IMR-90 (cell line): ENCODE results near the gene ZNF284. TPM values are rescaled to one million over a fixed set of nuclear protein-coding genes. Genes with fewer than 3 reads are reported as not detected.

Experiments used
- ATAC-seq: fragments of 200-7000 bp; cut with Tn5 transposase; 2 replicates; pipeline ENCODE4 v1.9.1; 2020; ENCODE audit warnings: low read depth, mild to moderate bottlenecking, moderate library complexity
- BruUV-seq: library from RNA; stranded (reverse); fragments of 400-500 nt; replicated peaks from 2 replicates; lab custom pipeline; 2021; lab: Mats Ljungman, UMichigan
- CTCF ChIA-PET: fragments of 300-600 bp; formaldehyde crosslinking; extraction: SDS; loops from one replicate; lab custom pipeline; 2021; ENCODE audit warnings: antibody characterized with exemption; lab: Yijun Ruan, JAX
- POLR2A ChIA-PET: fragments of 300-600 bp; sonication (Branson Sonifier 250); formaldehyde crosslinking; loops from one replicate; lab custom pipeline; 2022; ENCODE audit warnings: antibody characterized with exemption; ENCODE audit not compliant: unreplicated experiment; lab: Charles Lee
- DNase-seq: peaks from one replicate; pipeline ENCODE4 v3.0.0; 2013
- H2AFZ ChIP-seq: replicated peaks from 2 replicates; pipeline ENCODE3; 2013; ENCODE audit warnings: low read length, mild to moderate bottlenecking; ENCODE audit not compliant: poor library complexity
- H2AK5ac ChIP-seq: 2 replicates; pipeline ENCODE4 v1.6.1; 2013; ENCODE audit warnings: low read depth, low read length, inconsistent platforms
- H2AK9ac ChIP-seq: replicated peaks from 2 replicates; pipeline ENCODE3; 2013; ENCODE audit warnings: mild to moderate bottlenecking, low read depth, low read length, moderate library complexity; ENCODE audit not compliant: poor library complexity
- H2BK120ac ChIP-seq: 2 replicates; pipeline ENCODE4 v1.6.1; 2013; ENCODE audit warnings: low read depth, low read length, inconsistent platforms
- H2BK15ac ChIP-seq: 3 replicates; pipeline ENCODE4 v1.6.1; 2013; ENCODE audit warnings: low read depth, low read length, inconsistent platforms
- H2BK20ac ChIP-seq: 2 replicates; pipeline ENCODE4 v1.6.1; 2013; ENCODE audit warnings: low read depth, mild to moderate bottlenecking, inconsistent platforms, low read length, moderate library complexity
- H2BK5ac ChIP-seq: 2 replicates; pipeline ENCODE4 v1.6.1; 2013; ENCODE audit warnings: mild to moderate bottlenecking, low read depth, low read length, inconsistent platforms; ENCODE audit not compliant: poor library complexity, severe bottlenecking
- H3K14ac ChIP-seq: replicated peaks from 2 replicates; pipeline ENCODE4 v1.6.1; 2013; ENCODE audit warnings: low read depth, low read length, inconsistent platforms
- H3K18ac ChIP-seq: 2 replicates; pipeline ENCODE4 v1.6.1; 2013; ENCODE audit warnings: low read depth, low read length, control low read depth
- H3K23ac ChIP-seq: 2 replicates; pipeline ENCODE4 v1.6.1; 2013; ENCODE audit warnings: low read depth, low read length, inconsistent platforms
- H3K27ac ChIP-seq: 2 replicates; pipeline ENCODE4 v1.5.1; 2013; ENCODE audit warnings: mild to moderate bottlenecking, control low read depth, low read length; ENCODE audit not compliant: insufficient read depth
- H3K27me3 ChIP-seq: 2 replicates; pipeline ENCODE4 v1.6.1; 2013; ENCODE audit warnings: low read length; ENCODE audit not compliant: control insufficient read depth, insufficient read depth
- H3K36me3 ChIP-seq: 2 replicates; pipeline ENCODE4 v1.6.1; 2013; ENCODE audit warnings: low read length, mixed read lengths; ENCODE audit not compliant: control insufficient read depth, insufficient read depth
- H3K4ac ChIP-seq: 2 replicates; pipeline ENCODE4 v1.6.1; 2013; ENCODE audit warnings: low read depth, low read length, inconsistent platforms
- H3K4me1 ChIP-seq: 2 replicates; pipeline ENCODE4 v1.6.1; 2013; ENCODE audit warnings: low read length, mixed read lengths; ENCODE audit not compliant: control insufficient read depth, insufficient read depth
- H3K4me2 ChIP-seq: 2 replicates; pipeline ENCODE4 v1.6.1; 2013; ENCODE audit warnings: low read depth, mild to moderate bottlenecking, control low read depth, low read length, moderate library complexity
- H3K4me3 ChIP-seq: 2 replicates; pipeline ENCODE4 v1.5.1; 2013; ENCODE audit warnings: low read depth, mild to moderate bottlenecking, control low read depth, low read length, moderate library complexity; ENCODE audit not compliant: insufficient read depth
- H3K56ac ChIP-seq: 2 replicates; pipeline ENCODE4 v1.6.1; 2013; ENCODE audit warnings: low read length, inconsistent platforms; ENCODE audit not compliant: insufficient read depth; ENCODE audit errors: extremely low read depth
- H3K79me1 ChIP-seq, 2 experiments: 2 replicates each; pipeline ENCODE4 v1.6.1; 2013; ENCODE audit warnings: low read length in 2 of 2, inconsistent platforms in 1 of 2, low read depth in 1 of 2
- H3K9ac ChIP-seq: 2 replicates; pipeline ENCODE4 v1.6.1; 2013; ENCODE audit warnings: low read depth, low read length, control low read depth
- H3K9me1 ChIP-seq: 2 replicates; pipeline ENCODE4 v1.6.1; 2013; ENCODE audit warnings: low read length, inconsistent platforms; ENCODE audit not compliant: insufficient read depth
- H3K9me3 ChIP-seq: 2 replicates; pipeline ENCODE4 v1.6.1; 2013; ENCODE audit warnings: low read length; ENCODE audit not compliant: control insufficient read depth, insufficient read depth
- H4K20me1 ChIP-seq: 2 replicates; pipeline ENCODE4 v1.6.1; 2013; ENCODE audit warnings: low read length, inconsistent platforms; ENCODE audit not compliant: insufficient read depth
- H4K5ac ChIP-seq: 2 replicates; pipeline ENCODE4 v1.6.1; 2013; ENCODE audit warnings: mild to moderate bottlenecking, low read depth, low read length, control low read depth
- H4K8ac ChIP-seq, 2 experiments: 2 replicates each; pipeline ENCODE4 v1.6.1; 2013; ENCODE audit warnings: low read depth in 2 of 2, low read length in 2 of 2, control low read depth in 1 of 2, inconsistent platforms in 1 of 2
- H4K91ac ChIP-seq: 2 replicates; pipeline ENCODE4 v1.6.1; 2013; ENCODE audit warnings: low read depth, low read length, inconsistent platforms; ENCODE audit not compliant: insufficient read depth
- BHLHE40 ChIP-seq: fragments of 150-350 bp; IDR thresholded peaks from 2 replicates; pipeline ENCODE4 v1.6.1; 2016; ENCODE audit warnings: mild to moderate bottlenecking, low read depth, low read length
- CEBPB ChIP-seq: IDR thresholded peaks from 2 replicates; pipeline ENCODE4 v1.6.1; 2012; ENCODE audit warnings: low read depth, low read length, improper control_type of control experiment
- CHD1 ChIP-seq: IDR thresholded peaks from 2 replicates; pipeline ENCODE4 v1.6.1; 2012; ENCODE audit warnings: low read depth, low read length, improper control_type of control experiment
- FOS ChIP-seq: fragments of 150-350 bp; IDR thresholded peaks from 2 replicates; pipeline ENCODE4 v1.6.1; 2016; ENCODE audit warnings: low read depth, low read length
- MAFK ChIP-seq: IDR thresholded peaks from 2 replicates; pipeline ENCODE4 v1.6.1; 2012; ENCODE audit warnings: low read depth, low read length, improper control_type of control experiment
- MAZ ChIP-seq: IDR thresholded peaks from 2 replicates; pipeline ENCODE4 v1.6.1; 2012; ENCODE audit warnings: low read depth, mild to moderate bottlenecking, low read length, improper control_type of control experiment, moderate library complexity, borderline replicate concordance
- MXI1 ChIP-seq: IDR thresholded peaks from 2 replicates; pipeline ENCODE4 v1.6.1; 2012; ENCODE audit warnings: low read depth, mild to moderate bottlenecking, low read length, moderate library complexity, borderline replicate concordance
- NFE2L2 ChIP-seq: fragments of 150-350 bp; IDR thresholded peaks from 2 replicates; pipeline ENCODE4 v1.6.1; 2016; ENCODE audit warnings: low read depth, mild to moderate bottlenecking, low read length
- POLR2A ChIP-seq: IDR thresholded peaks from 2 replicates; pipeline ENCODE4 v1.6.1; 2012; ENCODE audit warnings: mild to moderate bottlenecking, low read depth, low read length
- RAD21 ChIP-seq: IDR thresholded peaks from 2 replicates; pipeline ENCODE4 v1.6.1; 2012; ENCODE audit warnings: low read length, improper control_type of control experiment
- RCOR1 ChIP-seq: IDR thresholded peaks from 2 replicates; pipeline ENCODE4 v1.6.1; 2012; ENCODE audit warnings: mild to moderate bottlenecking, low read length, improper control_type of control experiment; ENCODE audit not compliant: insufficient replicate concordance
- RFX5 ChIP-seq: IDR thresholded peaks from 2 replicates; pipeline ENCODE4 v1.8.0; 2012; ENCODE audit warnings: low read depth, mild to moderate bottlenecking, low read length, moderate library complexity
- SMC3 ChIP-seq: fragments of 150-350 bp; IDR thresholded peaks from 2 replicates; pipeline ENCODE4 v1.6.1; 2016; ENCODE audit warnings: low read depth, mild to moderate bottlenecking, antibody characterized with exemption, low read length, moderate library complexity
- WGBS, 2 experiments: methylation state at CpG; one replicate each; pipeline versions ENCODE4 v1.1.5 to v1.1.7; 2013; ENCODE audit warnings: missing lambda C conversion rate in 2 of 2; ENCODE audit not compliant: insufficient read length in 1 of 2; ENCODE audit errors: extremely low coverage in 2 of 2; 5-methylcytosine and 5-hydroxymethylcytosine counted together
- dilution Hi-C: fragments of 300-500 bp; cut with HindIII; formaldehyde crosslinking; loops from one replicate; pipeline ENCODE4 v1.14.3; 2018; ENCODE audit warnings: low sequenced_read_pairs; ENCODE audit not compliant: unreplicated experiment
- in situ Hi-C: fragments of 300-500 bp; cut with MboI; formaldehyde crosslinking; loops from 3 replicates; pipeline ENCODE4 v1.14.3; 2019; ENCODE audit warnings: low sequenced_read_pairs, inconsistent platforms, mixed read lengths
- intact Hi-C: fragments of 100-400 bp; cut with micrococcal nuclease; formaldehyde crosslinking; loops from 2 replicates; pipeline ENCODE4 v1.10.0; 2022
- polyA plus RNA-seq, 3 experiments: library from polyadenylated mRNA; depleted of rRNA; stranded (reverse); fragments of >200 nt; gene quantifications; 2 replicates each; pipeline ENCODE4 v1.2.3, GENCODE V29; 2012; ENCODE audit warnings: low replicate concordance in 1 of 3
- total RNA-seq: library from RNA; depleted of rRNA; stranded (reverse); fragments of >200 nt; gene quantifications from 2 replicates; pipeline ENCODE4 v1.2.3, GENCODE V29; 2012
- TF ChIP-seq, protein P1 (sequence below): fragments of 150-350 bp; IDR thresholded peaks from 2 replicates; pipeline ENCODE4 v1.6.1; 2017; ENCODE audit warnings: mild to moderate bottlenecking, antibody characterized with exemption, low read length, low read depth
- TF ChIP-seq, protein P2 (sequence below): fragments of 150-350 bp; IDR thresholded peaks from 2 replicates; pipeline ENCODE4 v1.6.1; 2016; ENCODE audit warnings: low read depth, mild to moderate bottlenecking, low read length, moderate library complexity, borderline replicate concordance
- TF ChIP-seq, protein P3 (sequence below): conservative IDR thresholded peaks from 2 replicates; pipeline ENCODE4 v1.5.1; 2012; ENCODE audit warnings: mild to moderate bottlenecking, low read depth, low read length, improper control_type of control experiment

ZNF284 gene
- total and polyA plus RNA-seq, 2 of the 4 experiments (the other 2 are of a cell fraction): 1.2 to 4.1 TPM

DNA sequence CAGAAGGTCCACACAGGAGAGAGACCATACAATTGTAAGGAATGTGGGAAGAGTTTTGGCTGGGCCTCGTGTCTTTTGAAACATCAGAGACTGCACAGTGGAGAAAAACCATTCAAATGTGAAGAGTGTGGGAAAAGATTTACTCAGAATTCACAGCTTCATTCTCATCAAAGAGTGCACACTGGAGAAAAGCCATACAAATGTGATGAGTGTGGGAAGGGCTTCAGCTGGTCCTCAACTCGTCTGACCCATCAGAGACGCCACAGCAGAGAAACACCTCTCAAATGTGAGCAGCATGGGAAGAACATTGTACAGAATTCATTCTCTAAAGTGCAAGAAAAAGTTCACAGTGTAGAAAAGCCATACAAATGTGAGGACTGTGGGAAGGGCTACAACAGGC is 35.8 kb downstream of the ZNF284 start:
- Histone ChIP-seq H3K4me3 (no peak overlapping the region), H2AFZ (no peak overlapping the region), H4K20me1 (no peaks in the 10 kb centered on the region), H2BK5ac (no peak overlapping the region), H3K27me3 (no peaks in the 10 kb centered on the region), H3K9me1 (no peaks in the 10 kb centered on the region), H3K9me3 (peaks cover 35% of the 10 kb centered on the region), H2BK15ac (no peak overlapping the region), H3K23ac (no peak overlapping the region), H3K79me1 (peaks cover 7 to 8% of the 10 kb centered on the region in 2 experiments; a peak in 2 of 4 replicates), H4K5ac (no peak overlapping the region), H2BK120ac (no peak overlapping the region), H3K36me3 (peaks cover 34% of the 10 kb centered on the region), H3K9ac (no peak overlapping the region), H2AK9ac (no peak overlapping the region), H2AK5ac (no peak overlapping the region), H3K4me1 (no peaks in the 10 kb centered on the region), H3K27ac (no peak overlapping the region), H3K4me2 (no peak overlapping the region), H4K91ac (no peak overlapping the region), H3K14ac (no peak overlapping the region), H4K8ac (no peak overlapping the region), H3K18ac (no peak overlapping the region), H3K56ac (no peak overlapping the region), H2BK20ac (no peak overlapping the region), H3K4ac (no peak overlapping the region)
- WGBS, 2 experiments: 100% methylated on average over 1 of the region's 3 CpGs; no CpG with 5 or more reads in 1 of the 2 experiments
- ChIA-PET CTCF (no interaction called here), POLR2A (no interaction called here)
- no peak for DNase-seq
- no TSS peak for BruUV-seq
- no peak for TF ChIP-seq RCOR1
- TF ChIP-seq MAFK: no peak
- TF ChIP-seq, protein P1, sequence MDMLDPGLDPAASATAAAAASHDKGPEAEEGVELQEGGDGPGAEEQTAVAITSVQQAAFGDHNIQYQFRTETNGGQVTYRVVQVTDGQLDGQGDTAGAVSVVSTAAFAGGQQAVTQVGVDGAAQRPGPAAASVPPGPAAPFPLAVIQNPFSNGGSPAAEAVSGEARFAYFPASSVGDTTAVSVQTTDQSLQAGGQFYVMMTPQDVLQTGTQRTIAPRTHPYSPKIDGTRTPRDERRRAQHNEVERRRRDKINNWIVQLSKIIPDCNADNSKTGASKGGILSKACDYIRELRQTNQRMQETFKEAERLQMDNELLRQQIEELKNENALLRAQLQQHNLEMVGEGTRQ: no peak
- TF ChIP-seq, protein P2, sequence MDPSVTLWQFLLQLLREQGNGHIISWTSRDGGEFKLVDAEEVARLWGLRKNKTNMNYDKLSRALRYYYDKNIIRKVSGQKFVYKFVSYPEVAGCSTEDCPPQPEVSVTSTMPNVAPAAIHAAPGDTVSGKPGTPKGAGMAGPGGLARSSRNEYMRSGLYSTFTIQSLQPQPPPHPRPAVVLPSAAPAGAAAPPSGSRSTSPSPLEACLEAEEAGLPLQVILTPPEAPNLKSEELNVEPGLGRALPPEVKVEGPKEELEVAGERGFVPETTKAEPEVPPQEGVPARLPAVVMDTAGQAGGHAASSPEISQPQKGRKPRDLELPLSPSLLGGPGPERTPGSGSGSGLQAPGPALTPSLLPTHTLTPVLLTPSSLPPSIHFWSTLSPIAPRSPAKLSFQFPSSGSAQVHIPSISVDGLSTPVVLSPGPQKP: no peak
- TF ChIP-seq MAZ: no peak
- no peak for TF ChIP-seq RFX5
- TF ChIP-seq BHLHE40: no peak
- TF ChIP-seq POLR2A: no peak
- TF ChIP-seq, protein P3, sequence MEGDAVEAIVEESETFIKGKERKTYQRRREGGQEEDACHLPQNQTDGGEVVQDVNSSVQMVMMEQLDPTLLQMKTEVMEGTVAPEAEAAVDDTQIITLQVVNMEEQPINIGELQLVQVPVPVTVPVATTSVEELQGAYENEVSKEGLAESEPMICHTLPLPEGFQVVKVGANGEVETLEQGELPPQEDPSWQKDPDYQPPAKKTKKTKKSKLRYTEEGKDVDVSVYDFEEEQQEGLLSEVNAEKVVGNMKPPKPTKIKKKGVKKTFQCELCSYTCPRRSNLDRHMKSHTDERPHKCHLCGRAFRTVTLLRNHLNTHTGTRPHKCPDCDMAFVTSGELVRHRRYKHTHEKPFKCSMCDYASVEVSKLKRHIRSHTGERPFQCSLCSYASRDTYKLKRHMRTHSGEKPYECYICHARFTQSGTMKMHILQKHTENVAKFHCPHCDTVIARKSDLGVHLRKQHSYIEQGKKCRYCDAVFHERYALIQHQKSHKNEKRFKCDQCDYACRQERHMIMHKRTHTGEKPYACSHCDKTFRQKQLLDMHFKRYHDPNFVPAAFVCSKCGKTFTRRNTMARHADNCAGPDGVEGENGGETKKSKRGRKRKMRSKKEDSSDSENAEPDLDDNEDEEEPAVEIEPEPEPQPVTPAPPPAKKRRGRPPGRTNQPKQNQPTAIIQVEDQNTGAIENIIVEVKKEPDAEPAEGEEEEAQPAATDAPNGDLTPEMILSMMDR: no peak
- no peak for TF ChIP-seq MXI1
- TF ChIP-seq RAD21: no peak
- no peak for TF ChIP-seq SMC3
- no peak for TF ChIP-seq FOS
- no peak for TF ChIP-seq CHD1
- no peak for TF ChIP-seq NFE2L2
- TF ChIP-seq CEBPB: no peak
- intact Hi-C loops (no loop called here), dilution Hi-C loops (no loop called here), in situ Hi-C loops (no loop called here)
- ATAC-seq: no peak
